Erythroblast (primary cell): ENCODE measurements around the gene TAAR8.

Experiments used
- GATA1 ChIP-seq: IDR thresholded peaks from 2 replicates; pipeline ENCODE4 v1.6.1; 2011; ENCODE audit warnings: low read depth, mild to moderate bottlenecking, control low read depth, low read length, moderate library complexity
- POLR2A ChIP-seq: IDR thresholded peaks from 2 replicates; pipeline ENCODE4 v1.6.1; 2011; ENCODE audit warnings: mild to moderate bottlenecking, low read length

- TF ChIP-seq POLR2A (no peak), GATA1 (no peak)
These were observed 22.0 kb upstream of the TAAR8 start for GRCh38 chr6:132530293-132530974.
